HG03520 (cell line): ENCODE measurements around the gene HABP2.

Experiments
- ATAC-seq: cut with Tn5 transposase; IDR thresholded peaks from one replicate; pipeline ENCODE4 v1.9.1; 2021; ENCODE audit warnings: mild to moderate bottlenecking, moderate library complexity; ENCODE audit not compliant: unreplicated experiment

HABP2 gene

DNA sequence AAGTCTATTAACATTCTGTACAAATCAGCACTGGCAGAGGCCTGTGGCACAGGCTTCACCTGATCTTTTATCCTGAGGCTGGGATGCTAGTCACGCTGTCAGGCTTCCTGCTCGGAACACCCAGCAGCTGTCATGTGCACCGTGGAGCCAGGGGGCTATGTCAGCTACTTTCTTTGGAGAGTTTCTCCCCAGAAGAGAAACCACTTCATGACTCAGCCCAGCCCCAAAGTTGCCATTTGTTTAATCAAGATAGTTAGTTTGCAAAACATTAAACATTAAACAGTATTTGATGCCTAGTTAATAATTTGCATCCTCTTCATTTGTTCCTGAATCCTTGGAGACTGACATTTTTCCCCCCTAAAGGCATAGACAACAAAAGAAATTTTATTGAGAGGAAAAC, at the start of gene HABP2:
Gene HABP2 (plus strand): TSS at position 353 of the 400 bp plus-strand sequence. CDS start 69 bp downstream, outside the sequence.
- ATAC-seq: no peak

DNA sequence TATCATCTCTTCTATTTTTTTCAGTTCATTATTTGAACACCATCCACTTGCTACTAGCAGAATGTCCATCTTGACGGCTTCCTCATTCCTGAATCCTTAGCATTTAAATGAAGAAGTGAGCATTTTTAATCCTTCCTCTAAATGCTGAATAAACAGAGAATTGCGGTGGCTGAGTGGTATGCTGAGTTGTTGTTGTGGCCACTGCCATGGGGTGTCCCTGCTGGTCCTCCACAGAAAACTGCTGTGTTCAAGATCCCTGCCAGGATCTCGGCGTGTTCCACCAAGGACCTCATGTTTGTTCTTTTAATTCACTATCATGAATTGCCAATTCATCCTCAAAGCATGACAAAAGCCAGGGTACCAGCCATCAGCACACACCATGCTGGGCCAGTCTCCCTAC, 48.9 kb upstream of the HABP2 start:
- ATAC-seq: no peak

DNA sequence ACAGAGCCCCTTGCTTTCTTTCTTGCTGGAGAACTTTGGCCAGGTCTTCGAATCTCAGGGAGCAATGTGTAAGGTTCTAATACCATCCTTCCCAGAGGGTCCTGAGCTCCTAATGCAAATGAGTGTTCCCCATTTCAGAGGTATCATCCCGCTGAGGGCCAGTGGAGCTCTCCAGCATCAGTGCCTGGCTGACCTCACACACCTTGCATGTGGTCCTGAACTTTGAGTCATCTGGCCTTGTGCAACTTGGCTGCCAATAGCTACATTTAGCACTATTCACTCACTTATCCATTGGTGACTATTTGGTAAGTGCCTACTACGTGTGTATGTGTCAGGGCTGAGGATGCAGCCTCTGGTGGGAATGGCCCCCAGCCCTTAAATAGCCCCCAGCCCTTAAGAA, 48.4 kb upstream of the HABP2 start:
- ATAC-seq: no peak

- ATAC-seq: no peak
Measured at GRCh38 chr10:113506476-113506875, 46.4 kb upstream of the HABP2 start.

DNA sequence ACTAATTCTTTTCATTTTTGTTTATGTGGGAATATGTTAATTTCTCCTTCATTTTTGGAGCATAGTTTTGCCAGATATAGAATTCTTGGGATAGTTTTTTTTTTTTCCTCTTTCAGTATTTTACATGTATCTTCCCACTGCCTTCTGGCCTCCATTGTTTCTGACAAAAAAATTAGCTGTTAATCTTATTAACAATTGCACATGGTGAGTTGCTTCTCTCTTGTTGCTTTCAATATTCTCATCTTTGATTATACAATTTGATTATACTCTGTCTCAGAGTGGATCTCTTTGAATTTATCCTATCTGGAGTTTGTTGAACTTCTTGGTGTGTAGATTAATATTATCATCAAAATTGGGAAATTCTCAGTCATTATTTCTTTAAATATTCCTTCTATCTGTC, 41.4 kb upstream of the HABP2 start:
- ATAC-seq: no peak

- ATAC-seq: no peak
Measured at GRCh38 chr10:113515161-113515560, 37.7 kb upstream of the HABP2 start.

- ATAC-seq: no peak
Measured at GRCh38 chr10:113515601-113516000, 37.3 kb upstream of the HABP2 start.

DNA sequence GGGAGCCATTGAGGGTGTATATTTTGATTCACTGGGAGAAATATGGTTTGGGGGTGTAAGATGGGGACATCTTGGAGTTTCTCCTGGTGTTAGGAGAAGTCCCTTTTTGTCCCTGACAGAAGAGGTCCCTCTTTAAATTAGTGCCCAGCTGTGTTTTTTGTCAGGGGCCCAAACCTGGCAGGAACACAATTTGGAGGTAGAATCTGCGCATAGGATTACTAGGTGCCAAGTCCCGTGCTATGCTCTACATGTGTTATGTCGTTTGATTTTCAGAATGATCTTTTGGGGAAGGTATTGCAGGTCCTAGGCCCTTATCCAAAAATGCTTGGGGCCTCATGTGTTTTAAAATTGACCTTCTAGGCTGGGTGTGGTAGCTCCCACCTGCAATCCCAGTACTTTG, 36.8 kb upstream of the HABP2 start:
- ATAC-seq: no peak

DNA sequence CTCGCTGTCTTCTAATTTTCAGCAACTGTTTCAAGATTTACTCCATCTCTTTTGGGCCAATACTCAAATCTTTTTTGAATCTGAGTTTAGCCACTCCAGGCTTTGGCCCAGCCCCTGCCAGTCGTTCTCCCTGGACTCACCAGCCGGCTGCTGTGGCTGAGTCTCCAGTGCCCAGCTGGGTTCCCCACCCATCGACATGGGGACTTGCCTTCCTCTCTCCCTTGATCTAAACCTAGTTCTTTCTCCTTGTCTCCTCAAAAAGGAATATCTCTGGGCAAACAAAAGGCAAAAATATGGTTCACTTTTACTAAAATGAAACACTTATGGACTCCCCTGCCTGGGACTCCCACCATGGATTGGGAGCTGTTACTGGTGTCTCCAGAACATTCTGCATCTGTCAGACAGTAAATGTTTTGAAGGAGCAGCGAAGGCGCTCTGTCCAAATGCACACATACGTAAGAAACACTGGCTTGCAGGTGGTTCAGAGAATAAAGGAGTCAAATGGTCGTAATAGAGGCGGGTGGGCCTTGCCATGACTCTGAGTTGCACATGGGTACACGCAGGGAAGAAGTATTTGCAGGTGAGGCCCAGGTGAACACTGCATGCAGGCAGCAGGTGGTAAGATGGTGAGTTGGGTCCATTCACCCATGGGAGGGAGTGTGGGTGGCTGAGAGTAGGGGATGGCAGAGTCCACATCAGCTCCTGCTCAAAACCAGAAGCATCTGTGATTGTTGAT, 35.5 kb upstream of the HABP2 start:
- no peak for ATAC-seq

DNA sequence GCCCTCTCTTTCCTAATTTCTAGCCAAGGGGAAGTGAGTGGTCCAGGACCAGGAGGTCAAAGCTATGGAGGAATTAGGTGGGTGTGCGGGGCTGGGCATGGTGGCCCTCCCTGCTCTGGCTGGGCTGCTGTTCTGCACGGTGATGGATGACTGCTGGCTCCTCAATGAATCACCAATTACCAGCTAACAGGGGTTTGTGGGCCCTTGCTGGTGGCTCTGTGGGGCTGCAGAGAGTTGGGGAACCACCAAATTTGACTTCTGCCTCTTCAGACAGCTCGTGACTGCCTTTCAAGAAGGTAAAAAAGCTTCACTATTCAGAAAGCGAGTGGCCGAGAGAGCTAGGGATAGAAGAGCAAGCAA, 35.0 kb upstream of the HABP2 start:
- no peak for ATAC-seq

GRCh38 chr10:113518415-113518814, 34.4 kb upstream of the HABP2 start:
- ATAC-seq: no peak

DNA sequence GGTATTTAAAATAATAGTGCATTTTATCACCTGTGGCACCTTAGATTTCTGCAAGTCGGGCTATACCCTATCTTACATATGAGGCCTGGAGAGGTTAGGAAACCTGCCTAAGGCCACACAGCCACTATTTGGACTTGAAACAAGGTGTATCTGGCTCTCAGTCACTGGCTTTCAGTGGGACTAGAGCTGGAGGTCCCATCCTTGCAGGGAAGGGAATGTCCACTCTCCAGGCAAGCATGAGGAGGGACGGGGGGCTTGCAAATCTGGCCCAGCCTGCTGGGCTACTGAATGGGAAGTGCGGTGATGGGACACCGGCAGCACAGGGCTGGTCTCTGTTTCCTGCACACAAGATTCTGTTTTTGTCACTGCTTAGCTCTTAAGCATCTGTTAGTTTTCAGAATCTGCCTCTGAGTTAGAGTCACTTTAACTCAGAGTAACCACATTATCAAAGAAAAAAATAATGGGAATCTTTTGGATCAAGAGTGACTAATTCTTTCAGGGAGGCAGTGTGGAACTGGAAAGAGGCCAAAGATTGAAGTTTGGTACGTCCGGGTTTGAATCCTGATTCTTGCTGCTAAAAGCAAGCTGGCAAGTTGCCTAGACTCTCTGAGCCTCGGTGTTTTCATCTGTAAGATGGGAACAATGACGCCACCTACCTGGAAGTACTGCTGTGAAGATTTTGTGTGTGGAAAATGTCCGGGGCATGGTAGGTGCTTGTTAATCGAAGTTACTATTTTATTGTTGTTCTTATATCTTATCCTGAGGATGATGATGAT, 33.8 kb upstream of the HABP2 start:
- no peak for ATAC-seq

DNA sequence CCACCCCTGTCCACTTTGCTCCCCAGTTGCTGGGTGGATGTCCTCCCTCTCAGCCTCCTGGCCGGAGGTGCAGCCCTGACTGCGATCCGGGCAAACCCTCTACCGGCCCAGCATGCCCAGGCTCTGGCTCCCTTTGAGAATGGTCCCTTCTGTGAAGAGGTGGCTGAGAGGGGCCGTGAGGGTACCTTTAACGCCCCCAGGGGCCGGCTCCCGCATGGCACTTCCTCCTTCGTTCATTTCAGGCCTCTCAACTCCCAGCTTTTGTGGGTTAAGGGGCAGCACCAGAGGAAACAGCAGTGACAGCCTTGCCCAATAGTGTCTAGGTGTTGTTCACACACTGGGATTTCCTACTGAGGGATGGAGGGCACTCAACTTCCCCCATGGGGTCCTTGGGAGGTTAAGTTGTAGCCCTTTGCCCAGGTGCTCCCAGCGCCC, 33.2 kb upstream of the HABP2 start:
- ATAC-seq: no peak

- no peak for ATAC-seq
Measured at GRCh38 chr10:113520261-113520660, 32.6 kb upstream of the HABP2 start.

GRCh38 chr10:113520690-113521474, 32.0 kb upstream of the HABP2 start:
- ATAC-seq: no peak

DNA sequence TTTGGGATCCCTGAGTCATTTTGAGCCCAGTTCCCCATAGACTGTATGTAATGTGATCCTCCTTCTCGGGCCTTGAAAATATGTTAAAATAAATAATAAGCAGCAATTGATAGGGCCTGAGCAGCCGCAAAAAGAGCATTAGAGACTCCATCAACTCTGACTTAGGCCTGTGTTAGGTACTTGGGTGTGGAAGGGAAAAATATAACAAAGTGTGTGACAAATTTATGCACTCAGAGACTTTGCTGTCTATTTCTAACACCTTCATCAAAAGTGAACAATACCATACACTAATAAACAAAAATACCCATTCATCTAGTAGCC, 31.4 kb upstream of the HABP2 start:
- no peak for ATAC-seq

- no peak for ATAC-seq
Measured at GRCh38 chr10:113522460-113522859, 30.4 kb upstream of the HABP2 start.

GRCh38 chr10:113523071-113523470, 29.8 kb upstream of the HABP2 start:
- ATAC-seq: no peak

DNA sequence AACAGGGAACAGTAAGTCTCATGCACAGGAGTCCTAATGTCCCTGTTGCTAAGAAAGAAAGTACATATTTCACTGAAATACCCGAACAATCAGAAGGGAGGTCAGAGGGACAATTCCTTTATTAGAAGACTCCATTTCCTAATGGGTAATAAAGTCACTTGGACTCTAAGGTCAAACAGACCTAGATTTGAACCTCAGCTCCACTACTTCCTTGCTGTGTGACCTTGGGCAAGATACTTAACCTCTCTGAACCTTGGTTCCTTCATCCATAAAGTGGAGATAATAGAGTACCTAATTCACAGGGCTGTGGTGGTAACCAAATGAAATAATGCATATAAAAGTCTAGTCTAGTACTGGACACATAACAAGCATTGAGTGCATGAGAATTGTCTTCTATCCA, 29.2 kb upstream of the HABP2 start:
- no peak for ATAC-seq

- no peak for ATAC-seq
Measured at GRCh38 chr10:113524120-113524519, 28.7 kb upstream of the HABP2 start.

- ATAC-seq: no peak
Measured at GRCh38 chr10:113524539-113525490, 28.0 kb upstream of the HABP2 start.
